Measurements from ENCODE around the gene MPHOSPH9. TPM values are rescaled to one million over a fixed set of nuclear protein-coding genes. Genes with fewer than 3 reads are reported as not detected.

Gene MPHOSPH9
- total RNA-seq, 1 donor from 2014 or later, result 302 TPM

GRCh38 chr12:123132951-123133619 is 99.9 kb downstream of the MPHOSPH9 start:
- no peaks in the 10 kb centered on the region for H3K9me3 ChIP-seq (ENCODE audit: low read depth)
- H3K9ac ChIP-seq, result no peak overlapping the region
- H3K27ac ChIP-seq, result no peak overlapping the region
- no peak for DNase-seq (ENCODE audit: low spot score)
- no peaks in the 10 kb centered on the region for H3K4me1 ChIP-seq
- H4K20me1 ChIP-seq (ENCODE audit: low read depth), result no peaks in the 10 kb centered on the region
- Mint-ChIP-seq H3K4me1 (no peaks in the 10 kb centered on the region), H3K36me3 (peaks cover 5% of the 10 kb centered on the region), H3K27ac (no peak overlapping the region), H3K27me3 (ENCODE audit: insufficient read depth, low read depth) (no peaks in the 10 kb centered on the region), H3K4me3 (no peak overlapping the region), H3K9me3 (no peaks in the 10 kb centered on the region)
- TF ChIP-seq EZH2 (IDR thresholded peaks at IDR 0.05) (no peak), EZH2phosphoT487 (IDR thresholded peaks at IDR 0.05) (no peak), CTCF (IDR thresholded peaks at IDR 0.05) (no peak)
- no peak overlapping the region for H3K4me3 ChIP-seq
- no peak overlapping the region for H3K4me2 ChIP-seq
- no peaks in the 10 kb centered on the region for H3K79me2 ChIP-seq (ENCODE audit: low read depth)
- no peaks in the 10 kb centered on the region for H3F3A ChIP-seq (ENCODE audit: low read depth)
- H3K27me3 ChIP-seq, result no peaks in the 10 kb centered on the region
- H3K36me3 ChIP-seq, result no peaks in the 10 kb centered on the region
- no peak overlapping the region for H2AFZ ChIP-seq (replicated peaks)

- Histone ChIP-seq H3K9me3 (ENCODE audit: low read depth) (no peaks in the 10 kb centered on the region), H3K9ac (no peak overlapping the region), H2AFZ (replicated peaks) (no peak overlapping the region), H3K4me2 (no peak overlapping the region), H3K27ac (no peak overlapping the region), H3K27me3 (no peaks in the 10 kb centered on the region), H3F3A (ENCODE audit: low read depth) (no peaks in the 10 kb centered on the region), H4K20me1 (ENCODE audit: low read depth) (no peaks in the 10 kb centered on the region), H3K4me1 (no peaks in the 10 kb centered on the region), H3K36me3 (no peaks in the 10 kb centered on the region), H3K79me2 (ENCODE audit: low read depth) (no peaks in the 10 kb centered on the region), H3K4me3 (no peak overlapping the region)
- H3K36me3 Mint-ChIP-seq, result peaks cover 5% of the 10 kb centered on the region
- no peak overlapping the region for H3K27ac Mint-ChIP-seq
- H3K4me1 Mint-ChIP-seq, result no peaks in the 10 kb centered on the region
- H3K4me3 Mint-ChIP-seq, result no peak overlapping the region
- no peaks in the 10 kb centered on the region for H3K27me3 Mint-ChIP-seq (ENCODE audit: insufficient read depth, low read depth)
- no peaks in the 10 kb centered on the region for H3K9me3 Mint-ChIP-seq
- DNase-seq (ENCODE audit: low spot score), result no peak
- TF ChIP-seq EZH2 (IDR thresholded peaks at IDR 0.05) (no peak), EZH2phosphoT487 (IDR thresholded peaks at IDR 0.05) (no peak), CTCF (IDR thresholded peaks at IDR 0.05) (no peak)
Observed at GRCh38 chr12:123131879-123132402, 101.0 kb downstream of the MPHOSPH9 start.

GRCh38 chr12:123131291-123131832 is 101.6 kb downstream of the MPHOSPH9 start:
- TF ChIP-seq CTCF (IDR thresholded peaks at IDR 0.05) (no peak), EZH2phosphoT487 (IDR thresholded peaks at IDR 0.05) (no peak), EZH2 (IDR thresholded peaks at IDR 0.05) (no peak)
- no peaks in the 10 kb centered on the region for H3K27me3 Mint-ChIP-seq (ENCODE audit: insufficient read depth, low read depth)
- no peak overlapping the region for H3K27ac Mint-ChIP-seq
- Histone ChIP-seq H3K27me3 (no peaks in the 10 kb centered on the region), H3K36me3 (no peaks in the 10 kb centered on the region), H3F3A (ENCODE audit: low read depth) (no peaks in the 10 kb centered on the region), H3K9ac (no peak overlapping the region), H3K9me3 (ENCODE audit: low read depth) (no peaks in the 10 kb centered on the region), H3K27ac (no peak overlapping the region), H3K4me1 (no peaks in the 10 kb centered on the region), H2AFZ (replicated peaks) (no peak overlapping the region), H3K4me3 (no peak overlapping the region), H3K79me2 (ENCODE audit: low read depth) (no peaks in the 10 kb centered on the region), H3K4me2 (no peak overlapping the region), H4K20me1 (ENCODE audit: low read depth) (no peaks in the 10 kb centered on the region)
- H3K36me3 Mint-ChIP-seq, result peaks cover 5% of the 10 kb centered on the region
- H3K4me1 Mint-ChIP-seq, result peaks cover 5% of the 10 kb centered on the region
- H3K9me3 Mint-ChIP-seq, result no peaks in the 10 kb centered on the region
- H3K4me3 Mint-ChIP-seq, result no peak overlapping the region
- no peak for DNase-seq (ENCODE audit: low spot score)

Data from neural progenitor cell (in vitro differentiated cells).